GM12878 (cell line): Measurements from ENCODE around the gene ESYT3. TPM values are rescaled to one million over a fixed set of nuclear protein-coding genes. Genes with fewer than 3 reads are reported as not detected.
"Not testable (repeated sequence)": the region's sequence is repeated elsewhere in the genome, so short reads cannot be mapped to it uniquely, and the experiment has no call there.

Experiments used
- ATAC-seq: fragments of 200-7000 bp; cut with Tn5 transposase; 3 replicates; pipeline ENCODE4 v1.9.1; 2020; ENCODE audit warnings: mild to moderate bottlenecking, moderate library complexity
- BruUV-seq: library from RNA; stranded (reverse); fragments of 400-500 nt; replicated peaks from 2 replicates; lab custom pipeline; 2021; lab: Mats Ljungman, UMichigan
- CTCF ChIA-PET: fragments of 300-600 bp; sonication (Branson Sonifier 250); formaldehyde crosslinking; extraction: SDS; loops from one replicate; lab custom pipeline; 2021; ENCODE audit warnings: inconsistent platforms; lab: Yijun Ruan, JAX
- POLR2A ChIA-PET: fragments of 350-600 bp; formaldehyde crosslinking; extraction: SDS; loops from one replicate; lab custom pipeline; 2021; ENCODE audit warnings: inconsistent platforms; lab: Charles Lee
- RAD21 ChIA-PET: fragments of 300-600 bp; sonication (Branson Sonifier 250); formaldehyde crosslinking; loops from one replicate; lab custom pipeline; 2023; ENCODE audit warnings: antibody characterized with exemption; ENCODE audit not compliant: unreplicated experiment; lab: Charles Lee
- SMC1A ChIA-PET: fragments of 300-600 bp; sonication (Branson Sonifier 250); formaldehyde crosslinking; loops from one replicate; lab custom pipeline; 2023; ENCODE audit not compliant: unreplicated experiment, uncharacterized antibody; lab: Charles Lee
- DNase-seq: peaks from one replicate; pipeline ENCODE4 v3.0.0-alpha.2; 2011; ENCODE audit warnings: low read depth, low spot score
- FAIRE-seq: peaks from 3 replicates; lab custom pipeline; 2011; peaks lifted over from hg19 to GRCh38; lab: Jason Lieb, UNC
- H2AFZ ChIP-seq: 2 replicates; pipeline ENCODE4 v1.6.0; 2011; ENCODE audit warnings: low read depth, low read length, control low read depth; ENCODE audit not compliant: control insufficient read depth
- H3K27ac ChIP-seq: 2 replicates; pipeline ENCODE4 v1.5.1; 2011; ENCODE audit warnings: control low read depth; ENCODE audit not compliant: control insufficient read depth, insufficient read depth
- H3K27me3 ChIP-seq, 2 experiments: replicated peaks in 1 of 2; 2 replicates each; pipeline versions ENCODE4 v1.6.0 to v1.6.1; 2011; ENCODE audit warnings: low read length in 1 of 2; ENCODE audit not compliant: control insufficient read depth in 2 of 2, insufficient read depth in 2 of 2
- H3K36me3 ChIP-seq, 2 experiments: 2 replicates each; pipeline ENCODE4 v1.5.1; 2011; ENCODE audit warnings: low read length in 1 of 2; ENCODE audit not compliant: control insufficient read depth in 2 of 2, insufficient read depth in 2 of 2
- H3K4me1 ChIP-seq: 2 replicates; pipeline ENCODE4 v1.6.1; 2011; ENCODE audit warnings: mild to moderate bottlenecking, low read length, moderate library complexity, mixed read lengths; ENCODE audit not compliant: control insufficient read depth, insufficient read depth
- H3K4me2 ChIP-seq: 2 replicates; pipeline ENCODE4 v1.6.0; 2011; ENCODE audit warnings: control low read depth; ENCODE audit not compliant: control insufficient read depth, insufficient read depth
- H3K4me3 ChIP-seq: fragments of 200-600 bp; sonication (generic); 2 replicates; pipeline ENCODE4 v1.5.1; 2016
- H3K79me2 ChIP-seq: 2 replicates; pipeline ENCODE4 v1.6.0; 2011; ENCODE audit warnings: low read length; ENCODE audit not compliant: control insufficient read depth, insufficient read depth
- H3K9ac ChIP-seq: 2 replicates; pipeline ENCODE4 v1.8.0; 2011; ENCODE audit warnings: low read length, control low read depth, mixed read lengths; ENCODE audit not compliant: control insufficient read depth, insufficient read depth
- H3K9me3 ChIP-seq: replicated peaks from 3 replicates; pipeline ENCODE4 v1.5.1; 2011; ENCODE audit warnings: mild to moderate bottlenecking, low read length; ENCODE audit not compliant: control insufficient read depth, insufficient read depth
- H4K20me1 ChIP-seq: 2 replicates; pipeline ENCODE4 v1.6.0; 2011; ENCODE audit not compliant: control insufficient read depth, insufficient read depth
- CUX1 ChIP-seq: IDR thresholded peaks from 2 replicates; pipeline ENCODE4 v1.6.1; 2012; ENCODE audit warnings: improper control_type of control experiment, low read depth, low read length; ENCODE audit not compliant: insufficient replicate concordance
- EZH2 ChIP-seq: IDR thresholded peaks from 2 replicates; pipeline ENCODE4 v1.6.1; 2012; ENCODE audit warnings: low read depth, mild to moderate bottlenecking, control low read depth, inconsistent platforms, low read length, borderline replicate concordance; ENCODE audit not compliant: control insufficient read depth
- NBN ChIP-seq: fragments of 450-650 bp; IDR thresholded peaks from 2 replicates; pipeline ENCODE4 v1.6.1; 2016
- RAD21 ChIP-seq: IDR thresholded peaks from 2 replicates; pipeline ENCODE4 v1.6.1; 2011; ENCODE audit warnings: mild to moderate bottlenecking, low read depth, low read length, moderate library complexity; ENCODE audit not compliant: insufficient read depth
- SMARCA5 ChIP-seq: fragments of 450-650 bp; IDR thresholded peaks from 2 replicates; pipeline ENCODE4 v1.6.1; 2017; ENCODE audit warnings: mild to moderate bottlenecking
- SP1 ChIP-seq: IDR thresholded peaks from one replicate; pipeline ENCODE4 v1.6.1; 2011; ENCODE audit warnings: low read depth, low read length
- WGBS: methylation state at CpG from one replicate; pipeline ENCODE4 v1.1.6; 2016; ENCODE audit warnings: low lambda C conversion rate; ENCODE audit not compliant: insufficient replicate concordance, insufficient coverage; ENCODE audit errors: missing lambda C conversion rate; 5-methylcytosine and 5-hydroxymethylcytosine counted together
- in situ Hi-C: fragments of 300-500 bp; cut with MboI; formaldehyde crosslinking; loops from 9 replicates; pipeline ENCODE4 v1.14.3; 2018; ENCODE audit warnings: mixed read lengths
- intact Hi-C: fragments of 100-400 bp; cut with micrococcal nuclease; formaldehyde crosslinking; loops from one replicate; pipeline ENCODE4 v1.14.2; 2022; ENCODE audit not compliant: unreplicated experiment
- polyA plus RNA-seq, 11 experiments: library from polyadenylated mRNA; depleted of rRNA in 4 of 11; unstranded in 6 of 11; stranded (reverse) in 5 of 11; fragments of >200 nt; fragmentation: Nextera tagmentation in 4 of 11; fragmentation: Illumina TruSeq in 1 of 11; extraction: Ambion mirVana in 4 of 11; extraction: Trizol in 1 of 11; gene quantifications; 1 replicate in 1 of 11; 2 replicates in 10 of 11; pipeline versions ENCODE4 v1.2.1 to v1.2.3, GENCODE V29; 2011 to 2016; ENCODE audit warnings: inconsistent platforms in 2 of 11, missing spikeins in 2 of 11, low read depth in 1 of 11
- total RNA-seq, 4 experiments: library from RNA; depleted of rRNA in 3 of 4; stranded (reverse); fragments of >200 nt in 3 of 4; fragmentation: Illumina TruSeq in 1 of 4; extraction: Trizol in 1 of 4; gene quantifications; 2 replicates each; pipeline versions ENCODE4 v1.2.1 to v1.2.3, GENCODE V29; 2013 to 2021
- TF ChIP-seq, protein P1 (sequence below): fragments of 450-650 bp; formaldehyde crosslinking; IDR thresholded peaks from 2 replicates; pipeline ENCODE4 v1.5.0; 2022; ENCODE audit warnings: mild to moderate bottlenecking, missing genetic modification characterization

Gene ESYT3
- total and polyA plus RNA-seq, 10 of the 15 experiments (the other 5 are each of a cell fraction or from before 2014, with no cell fraction given), result not detected

- TF ChIP-seq, protein P1, sequence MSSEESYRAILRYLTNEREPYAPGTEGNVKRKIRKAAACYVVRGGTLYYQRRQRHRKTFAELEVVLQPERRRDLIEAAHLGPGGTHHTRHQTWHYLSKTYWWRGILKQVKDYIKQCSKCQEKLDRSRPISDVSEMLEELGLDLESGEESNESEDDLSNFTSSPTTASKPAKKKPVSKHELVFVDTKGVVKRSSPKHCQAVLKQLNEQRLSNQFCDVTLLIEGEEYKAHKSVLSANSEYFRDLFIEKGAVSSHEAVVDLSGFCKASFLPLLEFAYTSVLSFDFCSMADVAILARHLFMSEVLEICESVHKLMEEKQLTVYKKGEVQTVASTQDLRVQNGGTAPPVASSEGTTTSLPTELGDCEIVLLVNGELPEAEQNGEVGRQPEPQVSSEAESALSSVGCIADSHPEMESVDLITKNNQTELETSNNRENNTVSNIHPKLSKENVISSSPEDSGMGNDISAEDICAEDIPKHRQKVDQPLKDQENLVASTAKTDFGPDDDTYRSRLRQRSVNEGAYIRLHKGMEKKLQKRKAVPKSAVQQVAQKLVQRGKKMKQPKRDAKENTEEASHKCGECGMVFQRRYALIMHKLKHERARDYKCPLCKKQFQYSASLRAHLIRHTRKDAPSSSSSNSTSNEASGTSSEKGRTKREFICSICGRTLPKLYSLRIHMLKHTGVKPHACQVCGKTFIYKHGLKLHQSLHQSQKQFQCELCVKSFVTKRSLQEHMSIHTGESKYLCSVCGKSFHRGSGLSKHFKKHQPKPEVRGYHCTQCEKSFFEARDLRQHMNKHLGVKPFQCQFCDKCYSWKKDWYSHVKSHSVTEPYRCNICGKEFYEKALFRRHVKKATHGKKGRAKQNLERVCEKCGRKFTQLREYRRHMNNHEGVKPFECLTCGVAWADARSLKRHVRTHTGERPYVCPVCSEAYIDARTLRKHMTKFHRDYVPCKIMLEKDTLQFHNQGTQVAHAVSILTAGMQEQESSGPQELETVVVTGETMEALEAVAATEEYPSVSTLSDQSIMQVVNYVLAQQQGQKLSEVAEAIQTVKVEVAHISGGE, result no peak
- TF ChIP-seq NBN, result no peak
- TF ChIP-seq RAD21, result no peak
- TF ChIP-seq SP1, result no peak
- TF ChIP-seq EZH2, result no peak
- TF ChIP-seq CUX1, result no peak
- TF ChIP-seq SMARCA5, result no peak
Observed at GRCh38 chr3:138513090-138513843, 78.9 kb downstream of the ESYT3 start (continued).

GRCh38 chr3:138521445-138521844 lies 87.0 kb downstream of the ESYT3 start:
- ATAC-seq, H3K9me3 ChIP-seq, in situ Hi-C loops, BruUV-seq, H3K79me2 ChIP-seq, intact Hi-C loops, H3K9ac ChIP-seq, H2AFZ ChIP-seq, RAD21 ChIA-PET, H3K4me1 ChIP-seq, CTCF ChIA-PET, H4K20me1 ChIP-seq, H3K27ac ChIP-seq, H3K4me3 ChIP-seq, DNase-seq, POLR2A ChIA-PET, SMC1A ChIA-PET, FAIRE-seq, H3K36me3 ChIP-seq, H3K27me3 ChIP-seq, H3K4me2 ChIP-seq: not testable (repeated sequence)
- 92% methylated on average over 7 of the region's 23 CpGs for WGBS
